ENCODE measurements around the gene WDPCP. TPM values are rescaled to one million over a fixed set of nuclear protein-coding genes. Genes with fewer than 3 reads are reported as not detected.
"Not testable (repeated sequence)": the region's sequence is repeated elsewhere in the genome, so short reads cannot be mapped to it uniquely, and the experiment has no call there.

Gene WDPCP
- total and polyA plus RNA-seq, 7 experiments from 2014 or later: 4.8 to 19.2 (median 15.6) TPM

DNA sequence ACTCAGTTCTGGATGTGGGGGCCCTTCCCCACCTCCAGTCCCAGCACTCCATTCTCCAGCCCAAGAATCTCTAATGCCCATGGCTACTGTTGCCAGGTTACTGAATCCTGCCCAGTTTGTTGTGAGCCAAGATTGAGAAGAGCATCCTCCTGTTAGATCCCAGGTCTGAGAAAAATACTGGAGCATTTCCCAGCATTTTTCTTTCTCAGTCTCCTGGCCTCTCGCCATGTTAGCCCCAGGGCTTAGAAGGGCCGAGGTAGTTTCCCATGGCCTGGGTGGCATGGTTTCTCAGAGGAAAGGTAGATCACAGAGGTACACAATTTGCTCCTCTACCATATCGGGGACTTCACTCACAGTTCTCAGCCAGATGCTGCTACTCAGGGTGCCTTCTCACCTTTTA lies 401.9 kb downstream of the WDPCP start:
- H3K4me3 ChIP-seq (ENCODE audit: low read length): no peak overlapping the region
- H3K27me3 ChIP-seq (ENCODE audit: control insufficient read depth in 2 of 2, insufficient read depth in 2 of 2, low read length in 2 of 2): no peaks in the 10 kb centered on the region
- ATAC-seq (no peak), DNase-seq (no peak)
- Mint-ChIP-seq H3K9me3 (peaks cover 7 to 85% (median 52%) of the 10 kb centered on the region in 11 donors), H3K36me3 (peaks cover 0 to 45% (median 31%) of the 10 kb centered on the region in 5 donors), H3K4me3 (no peak overlapping the region), H3K27ac (no peak overlapping the region), H3K27me3 (no peaks in the 10 kb centered on the region), H3K4me1 (no peaks in the 10 kb centered on the region)
- H3K4me1 ChIP-seq (ENCODE audit: control insufficient read depth in 2 of 2, insufficient read depth in 2 of 2, low read length in 2 of 2): no peaks in the 10 kb centered on the region
- ChIA-PET CTCF (no interaction called here), POLR2A (no interaction called here)
- intact Hi-C loops (cut with micrococcal nuclease): no loop called here
- H3K27ac ChIP-seq (ENCODE audit: low read depth, low read length): no peak overlapping the region
- peaks cover 0 to 36% (median 0%) of the 10 kb centered on the region in 3 experiments for H3K9me3 ChIP-seq (ENCODE audit: control insufficient read depth in 2 of 3, low read length in 3 of 3)
- H3K36me3 ChIP-seq (ENCODE audit: control insufficient read depth in 2 of 3, insufficient read depth in 3 of 3, low read length in 3 of 3): no peaks in the 10 kb centered on the region

DNA sequence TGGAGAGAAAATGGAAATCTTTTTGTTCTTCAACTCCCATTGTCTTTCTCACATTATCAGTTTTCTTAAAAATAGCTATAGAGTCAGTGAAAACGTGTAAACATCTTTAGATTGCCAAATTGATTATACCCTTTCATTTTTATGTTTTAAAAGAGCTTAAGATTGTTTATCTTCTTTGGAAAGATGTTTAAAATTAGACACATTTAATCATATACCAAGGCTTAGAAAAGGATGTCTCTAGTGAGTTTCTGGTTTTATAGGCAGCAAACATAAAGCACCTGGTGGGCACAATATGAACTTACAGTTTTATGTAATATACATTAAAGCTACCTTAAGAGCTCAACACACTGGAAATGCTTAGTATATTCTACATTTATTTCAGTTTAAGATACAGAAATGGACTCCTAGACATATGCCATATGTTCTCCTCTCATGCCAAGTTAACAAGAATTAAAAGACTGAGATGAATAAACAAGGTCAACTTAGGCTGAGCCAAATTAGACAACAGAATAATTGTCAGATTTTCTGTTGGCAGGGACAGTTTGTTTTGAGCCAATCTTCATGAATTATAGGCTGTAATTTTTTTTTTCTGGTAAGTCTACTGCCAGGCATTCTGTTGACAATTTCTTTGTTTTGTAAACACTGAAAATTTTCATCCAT lies 425.0 kb downstream of the WDPCP start:
- Mint-ChIP-seq H3K4me1 (no peaks in the 10 kb centered on the region), H3K27me3 (no peaks in the 10 kb centered on the region), H3K9me3 (peaks cover 0 to 28% (median 10%) of the 10 kb centered on the region in 11 donors), H3K27ac (no peak overlapping the region), H3K4me3 (no peak overlapping the region), H3K36me3 (peaks cover 0 to 32% (median 27%) of the 10 kb centered on the region in 5 donors)
- POLR2A ChIA-PET: no interaction called here
- no peaks in the 10 kb centered on the region for H3K4me1 ChIP-seq (ENCODE audit: control insufficient read depth in 2 of 2, insufficient read depth in 2 of 2, low read length in 2 of 2)
- intact Hi-C loops (cut with micrococcal nuclease): no loop called here
- no peaks in the 10 kb centered on the region for H3K36me3 ChIP-seq (ENCODE audit: control insufficient read depth in 2 of 3, insufficient read depth in 3 of 3, low read length in 3 of 3)
- H3K4me3 ChIP-seq (ENCODE audit: low read length): no peak overlapping the region
- DNase-seq (no peak), ATAC-seq (no peak)
- H3K27me3 ChIP-seq (ENCODE audit: control insufficient read depth in 2 of 2, insufficient read depth in 2 of 2, low read length in 2 of 2): no peaks in the 10 kb centered on the region
- CTCF ChIA-PET: no interaction called here
- no peaks in the 10 kb centered on the region for H3K9me3 ChIP-seq (ENCODE audit: control insufficient read depth in 2 of 3, low read length in 3 of 3)
- no peak overlapping the region for H3K27ac ChIP-seq (ENCODE audit: low read depth, low read length)

DNA sequence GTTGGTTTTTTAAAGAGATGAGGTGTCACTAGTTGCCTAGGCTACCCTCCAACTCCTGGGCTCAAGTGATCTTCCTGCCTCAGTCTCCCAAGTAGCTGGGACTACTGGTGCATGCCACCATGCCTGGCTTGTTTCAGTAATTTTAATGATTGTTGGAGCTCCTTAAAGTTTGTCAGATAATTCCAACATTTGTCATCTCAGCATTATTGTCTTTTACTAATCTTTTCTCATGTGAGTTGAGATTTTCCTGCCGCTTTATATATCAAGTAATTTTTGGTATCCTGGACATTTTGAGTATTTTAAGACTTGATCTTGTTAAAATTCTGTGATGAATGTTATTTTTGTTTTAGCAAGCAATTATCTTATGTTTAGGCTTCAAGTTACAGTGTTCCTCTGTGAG lies 429.0 kb downstream of the WDPCP start:
- Mint-ChIP-seq H3K27ac (no peak overlapping the region), H3K4me3 (no peak overlapping the region), H3K36me3 (peaks cover 0 to 8% (median 3%) of the 10 kb centered on the region in 5 donors), H3K27me3 (no peaks in the 10 kb centered on the region), H3K9me3 (peaks cover 0 to 2% (median 0%) of the 10 kb centered on the region in 11 donors), H3K4me1 (no peaks in the 10 kb centered on the region)
- Histone ChIP-seq H3K4me3 (ENCODE audit: low read length) (no peak overlapping the region), H3K27ac (ENCODE audit: low read depth, low read length) (no peak overlapping the region), H3K9me3 (ENCODE audit: control insufficient read depth in 2 of 3, low read length in 3 of 3) (no peaks in the 10 kb centered on the region), H3K27me3 (ENCODE audit: control insufficient read depth in 2 of 2, insufficient read depth in 2 of 2, low read length in 2 of 2) (no peaks in the 10 kb centered on the region), H3K36me3 (ENCODE audit: control insufficient read depth in 2 of 3, insufficient read depth in 3 of 3, low read length in 3 of 3) (no peaks in the 10 kb centered on the region), H3K4me1 (ENCODE audit: control insufficient read depth in 2 of 2, insufficient read depth in 2 of 2, low read length in 2 of 2) (no peaks in the 10 kb centered on the region)
- CTCF ChIA-PET: no interaction called here
- intact Hi-C loops (cut with micrococcal nuclease): no loop called here
- POLR2A ChIA-PET: no interaction called here
- no peak for ATAC-seq
- DNase-seq: no peak

DNA sequence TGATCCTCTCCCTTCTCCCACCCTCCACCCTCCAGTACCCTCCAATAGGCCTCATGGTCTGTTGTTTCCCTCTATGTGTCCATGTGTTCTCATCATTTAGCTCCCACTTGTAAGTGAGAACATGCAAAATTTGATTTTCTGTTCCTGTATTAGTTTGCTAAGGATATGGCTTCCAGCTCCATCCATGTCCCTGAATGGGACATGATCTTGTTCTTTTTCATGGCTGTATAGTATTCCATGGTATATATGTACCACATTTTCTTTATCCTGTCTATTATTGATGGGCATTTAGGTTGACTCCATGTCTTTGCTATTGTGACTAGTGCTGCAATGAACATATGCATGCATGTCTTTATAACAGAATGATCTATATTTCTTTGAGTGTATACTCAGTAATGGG lies 451.6 kb downstream of the WDPCP start:
- H3K9me3 ChIP-seq (ENCODE audit: control insufficient read depth in 2 of 3, low read length in 3 of 3): peaks cover 0 to 17% (median 7%) of the 10 kb centered on the region in 3 experiments
- DNase-seq; H3K4me1 ChIP-seq (ENCODE audit: control insufficient read depth in 2 of 2, insufficient read depth in 2 of 2, low read length in 2 of 2); H3K27me3 ChIP-seq (ENCODE audit: control insufficient read depth in 2 of 2, insufficient read depth in 2 of 2, low read length in 2 of 2); H3K36me3 ChIP-seq (ENCODE audit: control insufficient read depth in 2 of 3, insufficient read depth in 3 of 3, low read length in 3 of 3); H3K4me3 Mint-ChIP-seq; ATAC-seq; H3K4me1 Mint-ChIP-seq; H3K27ac ChIP-seq (ENCODE audit: low read depth, low read length); POLR2A ChIA-PET; H3K4me3 ChIP-seq (ENCODE audit: low read length); intact Hi-C loops (cut with micrococcal nuclease); H3K27ac Mint-ChIP-seq; CTCF ChIA-PET; H3K27me3 Mint-ChIP-seq: not testable (repeated sequence)
- H3K9me3 Mint-ChIP-seq: peaks cover 13 to 85% (median 51%) of the 10 kb centered on the region in 11 donors
- peaks cover 0 to 50% (median 32%) of the 10 kb centered on the region in 5 donors for H3K36me3 Mint-ChIP-seq

DNA sequence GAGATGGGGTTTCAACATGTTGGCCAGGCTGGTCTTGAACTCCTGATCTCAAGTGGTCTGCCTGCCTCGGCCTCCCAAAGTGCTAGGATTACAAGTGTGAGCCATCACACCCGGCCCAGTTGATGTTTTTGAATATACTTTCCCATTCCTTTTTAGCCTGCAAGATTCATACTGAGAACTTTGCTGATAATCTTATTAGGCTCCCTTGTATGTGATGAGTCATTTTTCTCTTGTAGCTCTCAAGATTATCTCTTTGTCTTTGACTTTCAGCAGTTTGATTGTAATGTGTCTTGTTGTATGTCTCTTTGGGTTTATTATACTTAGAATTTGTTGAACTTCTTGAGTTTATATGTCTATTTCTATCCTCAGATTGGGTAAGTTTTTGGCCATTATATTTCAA lies 456.3 kb downstream of the WDPCP start:
- peaks cover 2 to 74% (median 39%) of the 10 kb centered on the region in 11 donors for H3K9me3 Mint-ChIP-seq
- no peak for ATAC-seq

DNA sequence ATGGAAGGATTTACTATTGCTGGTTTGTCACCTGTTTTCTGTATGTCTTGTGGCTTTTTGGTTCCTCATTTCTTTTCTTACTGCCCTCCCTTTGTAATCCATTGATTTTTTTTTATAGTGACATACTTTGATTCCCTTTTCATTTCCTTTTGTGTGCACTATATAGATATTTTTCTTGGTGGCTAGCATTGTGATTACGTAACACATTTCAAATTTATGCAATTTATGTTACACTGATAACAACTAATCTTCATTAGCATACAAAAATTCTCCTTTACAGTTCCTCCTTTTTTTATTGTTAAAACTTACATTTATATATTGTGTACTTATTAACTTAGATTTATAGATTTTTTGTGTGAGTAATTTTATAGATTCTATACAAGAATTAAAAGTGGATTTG lies 457.1 kb downstream of the WDPCP start:
- no peak overlapping the region for H3K4me3 Mint-ChIP-seq
- Histone ChIP-seq H3K9me3 (ENCODE audit: control insufficient read depth in 2 of 3, low read length in 3 of 3) (peaks cover 0 to 23% (median 7%) of the 10 kb centered on the region in 3 experiments), H3K36me3 (ENCODE audit: control insufficient read depth in 2 of 3, insufficient read depth in 3 of 3, low read length in 3 of 3) (no peaks in the 10 kb centered on the region), H3K4me3 (ENCODE audit: low read length) (no peak overlapping the region), H3K27me3 (ENCODE audit: control insufficient read depth in 2 of 2, insufficient read depth in 2 of 2, low read length in 2 of 2) (no peaks in the 10 kb centered on the region), H3K27ac (ENCODE audit: low read depth, low read length) (no peak overlapping the region), H3K4me1 (ENCODE audit: control insufficient read depth in 2 of 2, insufficient read depth in 2 of 2, low read length in 2 of 2) (no peaks in the 10 kb centered on the region)
- ChIA-PET CTCF (no interaction called here), POLR2A (no interaction called here)
- intact Hi-C loops (cut with micrococcal nuclease): no loop called here
- DNase-seq (no peak), ATAC-seq (no peak)
- H3K27ac Mint-ChIP-seq: no peak overlapping the region
- H3K27me3 Mint-ChIP-seq: no peaks in the 10 kb centered on the region
- no peaks in the 10 kb centered on the region for H3K4me1 Mint-ChIP-seq
- H3K36me3 Mint-ChIP-seq: peaks cover 0 to 52% (median 11%) of the 10 kb centered on the region in 5 donors
- H3K9me3 Mint-ChIP-seq: peaks cover 2 to 66% (median 34%) of the 10 kb centered on the region in 11 donors

More for the DNA sequence above, 456.3 kb downstream of the WDPCP start:
- H3K36me3 Mint-ChIP-seq: peaks cover 0 to 57% (median 18%) of the 10 kb centered on the region in 5 donors
- Histone ChIP-seq H3K9me3 (ENCODE audit: control insufficient read depth in 2 of 3, low read length in 3 of 3) (peaks cover 0 to 23% (median 7%) of the 10 kb centered on the region in 3 experiments), H3K4me3 (ENCODE audit: low read length) (no peak overlapping the region), H3K27ac (ENCODE audit: low read depth, low read length) (no peak overlapping the region), H3K27me3 (ENCODE audit: control insufficient read depth in 2 of 2, insufficient read depth in 2 of 2, low read length in 2 of 2) (no peaks in the 10 kb centered on the region), H3K36me3 (ENCODE audit: control insufficient read depth in 2 of 3, insufficient read depth in 3 of 3, low read length in 3 of 3) (no peaks in the 10 kb centered on the region), H3K4me1 (ENCODE audit: control insufficient read depth in 2 of 2, insufficient read depth in 2 of 2, low read length in 2 of 2) (no peaks in the 10 kb centered on the region)
- CTCF ChIA-PET: no interaction called here
- DNase-seq: no peak
- H3K27me3 Mint-ChIP-seq: no peaks in the 10 kb centered on the region
- no peak overlapping the region for H3K27ac Mint-ChIP-seq
- intact Hi-C loops (cut with micrococcal nuclease): no loop called here
- POLR2A ChIA-PET: no interaction called here
- no peak overlapping the region for H3K4me3 Mint-ChIP-seq
- H3K4me1 Mint-ChIP-seq: no peaks in the 10 kb centered on the region

DNA sequence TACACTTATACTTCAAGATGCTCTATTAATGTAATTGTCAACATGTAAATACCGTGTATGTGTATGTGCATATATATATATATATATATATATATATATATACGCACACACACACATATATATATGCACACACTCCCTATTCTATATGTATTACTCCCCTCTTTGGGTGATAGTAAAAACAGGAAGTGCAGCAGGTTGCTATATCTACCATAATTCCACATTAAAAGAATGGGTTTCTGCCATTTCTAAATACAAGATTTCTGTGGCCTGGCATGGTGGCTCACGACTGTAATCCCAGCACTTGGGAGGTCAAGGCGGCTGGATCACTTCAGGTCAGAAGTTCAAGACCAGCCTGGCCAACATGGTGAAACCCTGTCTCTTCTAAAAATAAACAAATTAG lies 460.7 kb downstream of the WDPCP start:
- ChIA-PET CTCF (no interaction called here), POLR2A (no interaction called here)
- ATAC-seq (no peak), DNase-seq (no peak)
- no peak overlapping the region for H3K27ac Mint-ChIP-seq
- H3K27ac ChIP-seq (ENCODE audit: low read depth, low read length): no peak overlapping the region
- H3K9me3 ChIP-seq (ENCODE audit: control insufficient read depth in 2 of 3, low read length in 3 of 3): peaks cover 0 to 11% (median 0%) of the 10 kb centered on the region in 3 experiments
- no peaks in the 10 kb centered on the region for H3K36me3 ChIP-seq (ENCODE audit: control insufficient read depth in 2 of 3, insufficient read depth in 3 of 3, low read length in 3 of 3)
- H3K4me3 ChIP-seq (ENCODE audit: low read length): no peak overlapping the region
- H3K4me1 Mint-ChIP-seq: no peaks in the 10 kb centered on the region
- H3K27me3 ChIP-seq (ENCODE audit: control insufficient read depth in 2 of 2, insufficient read depth in 2 of 2, low read length in 2 of 2): no peaks in the 10 kb centered on the region
- H3K36me3 Mint-ChIP-seq: peaks cover 0 to 36% (median 11%) of the 10 kb centered on the region in 5 donors
- H3K9me3 Mint-ChIP-seq: peaks cover 0 to 43% (median 24%) of the 10 kb centered on the region in 11 donors
- intact Hi-C loops (cut with micrococcal nuclease): no loop called here
- H3K4me1 ChIP-seq (ENCODE audit: control insufficient read depth in 2 of 2, insufficient read depth in 2 of 2, low read length in 2 of 2): no peaks in the 10 kb centered on the region
- no peaks in the 10 kb centered on the region for H3K27me3 Mint-ChIP-seq
- no peak overlapping the region for H3K4me3 Mint-ChIP-seq
